ENCODE data around the gene WNT7A.
A peak's percentile ranks its signal among the peaks of the same experiment; 100 is the strongest.

Gene WNT7A

DNA sequence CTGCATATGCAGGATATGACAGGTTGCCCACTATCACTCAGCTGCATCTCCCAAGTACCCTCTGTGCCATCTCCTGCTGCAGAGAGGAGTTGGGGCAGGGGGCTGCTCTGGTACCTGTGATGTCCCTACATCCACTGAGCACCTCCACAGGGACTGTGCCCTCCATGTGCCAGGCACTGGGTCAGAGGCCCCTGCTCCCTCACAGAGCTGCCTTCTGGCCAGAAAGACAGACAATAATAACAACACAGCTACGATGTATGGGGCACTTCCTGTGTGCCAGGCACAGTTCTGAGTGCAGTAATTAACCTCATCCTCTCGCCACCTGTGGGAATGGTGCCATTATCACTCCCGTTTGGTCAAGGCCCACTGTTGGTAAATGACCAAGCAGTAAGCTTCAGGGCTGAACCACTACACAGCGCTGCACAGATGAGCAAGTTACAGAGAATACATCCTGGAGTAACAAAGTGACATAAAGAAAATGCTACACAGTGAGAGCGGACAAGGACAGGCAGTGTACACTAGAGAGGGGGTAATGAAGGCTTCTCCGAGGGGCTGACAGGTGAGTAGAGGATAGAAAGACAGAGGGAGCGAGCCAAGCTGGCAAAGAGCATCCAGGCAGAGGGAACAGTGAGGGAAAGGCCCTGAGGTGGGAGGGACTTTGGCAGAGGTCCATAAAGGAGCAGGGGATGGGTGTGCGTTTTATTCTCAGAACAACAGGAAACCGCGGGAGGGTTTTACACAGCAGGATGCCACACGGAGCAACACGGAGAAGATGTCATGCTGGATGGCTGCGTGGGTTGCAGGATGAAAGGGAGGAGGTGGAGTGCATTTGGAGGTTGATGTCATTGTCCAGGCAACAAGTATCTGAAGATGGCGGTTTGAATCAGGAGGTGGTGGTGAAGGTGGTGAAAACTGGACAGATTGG, 13.6 kb downstream of the WNT7A start:
- Histone ChIP-seq H3K9me2 (replicated peaks; ENCODE audit: low read depth, low read length) (no peaks in the 10 kb centered on the region), H3K4me1 (ENCODE audit: insufficient read depth, low read length, poor library complexity, severe bottlenecking) (peaks cover 13% of the 10 kb centered on the region), H4K20me1 (ENCODE audit: insufficient read depth, low read length, poor library complexity, severe bottlenecking) (no peaks in the 10 kb centered on the region), H3K9ac (ENCODE audit: low read depth, low read length, poor library complexity, severe bottlenecking) (no peak overlapping the region), H3K9me3 (ENCODE audit: insufficient read depth, low read depth, low read length) (no peaks in the 10 kb centered on the region), H3K4me3 (ENCODE audit: low read length, poor library complexity, severe bottlenecking) (peak overlapping the region; percentile 14), H2AFZ (ENCODE audit: low read length) (peak overlapping the region; percentile 10; the same call in 1 of the 2 replicates), H3K79me2 (ENCODE audit: insufficient read depth, low read length) (no peaks in the 10 kb centered on the region), H3K4me2 (ENCODE audit: low read depth, low read length, poor library complexity, severe bottlenecking) (peak overlapping the region; percentile 41), H3F3A (ENCODE audit: low read depth) (no peaks in the 10 kb centered on the region), H3K36me3 (ENCODE audit: insufficient read depth, low read length) (no peaks in the 10 kb centered on the region), H3K27me3 (ENCODE audit: insufficient read depth, low read length, poor library complexity, severe bottlenecking) (no peaks in the 10 kb centered on the region)
- no peak for TF ChIP-seq EZH2phosphoT487 (IDR thresholded peaks at IDR 0.05; ENCODE audit: borderline replicate concordance)
- TF ChIP-seq, protein P1, sequence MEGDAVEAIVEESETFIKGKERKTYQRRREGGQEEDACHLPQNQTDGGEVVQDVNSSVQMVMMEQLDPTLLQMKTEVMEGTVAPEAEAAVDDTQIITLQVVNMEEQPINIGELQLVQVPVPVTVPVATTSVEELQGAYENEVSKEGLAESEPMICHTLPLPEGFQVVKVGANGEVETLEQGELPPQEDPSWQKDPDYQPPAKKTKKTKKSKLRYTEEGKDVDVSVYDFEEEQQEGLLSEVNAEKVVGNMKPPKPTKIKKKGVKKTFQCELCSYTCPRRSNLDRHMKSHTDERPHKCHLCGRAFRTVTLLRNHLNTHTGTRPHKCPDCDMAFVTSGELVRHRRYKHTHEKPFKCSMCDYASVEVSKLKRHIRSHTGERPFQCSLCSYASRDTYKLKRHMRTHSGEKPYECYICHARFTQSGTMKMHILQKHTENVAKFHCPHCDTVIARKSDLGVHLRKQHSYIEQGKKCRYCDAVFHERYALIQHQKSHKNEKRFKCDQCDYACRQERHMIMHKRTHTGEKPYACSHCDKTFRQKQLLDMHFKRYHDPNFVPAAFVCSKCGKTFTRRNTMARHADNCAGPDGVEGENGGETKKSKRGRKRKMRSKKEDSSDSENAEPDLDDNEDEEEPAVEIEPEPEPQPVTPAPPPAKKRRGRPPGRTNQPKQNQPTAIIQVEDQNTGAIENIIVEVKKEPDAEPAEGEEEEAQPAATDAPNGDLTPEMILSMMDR (conservative IDR thresholded peaks at IDR 0.05; ENCODE audit: low read length): no peak

DNA sequence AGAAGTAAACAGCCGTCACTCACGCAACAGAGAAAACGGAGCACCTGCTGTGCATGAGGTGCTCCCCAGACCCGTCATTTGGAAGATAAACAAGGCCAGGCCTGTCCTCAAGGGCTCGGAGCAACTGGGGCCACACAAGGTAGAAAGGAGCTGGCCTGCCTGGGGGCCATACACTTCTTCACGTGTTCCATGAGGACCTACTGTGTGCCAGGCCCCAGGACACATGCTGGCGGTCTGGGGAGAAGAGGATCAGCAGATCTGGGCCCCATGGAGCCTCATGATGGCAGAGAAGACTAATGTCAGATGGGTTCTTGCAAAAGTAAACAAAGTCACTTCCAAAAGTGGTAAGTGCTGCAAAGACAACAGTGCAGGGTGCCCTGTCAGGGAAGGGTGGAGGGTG, 14.3 kb downstream of the WNT7A start:
- Histone ChIP-seq H2AFZ (ENCODE audit: low read length) (no peak overlapping the region), H3K4me3 (ENCODE audit: low read length, poor library complexity, severe bottlenecking) (no peak overlapping the region), H3K9me3 (ENCODE audit: insufficient read depth, low read depth, low read length) (no peaks in the 10 kb centered on the region), H3K27me3 (ENCODE audit: insufficient read depth, low read length, poor library complexity, severe bottlenecking) (no peaks in the 10 kb centered on the region), H3K9ac (ENCODE audit: low read depth, low read length, poor library complexity, severe bottlenecking) (no peak overlapping the region), H3K4me1 (ENCODE audit: insufficient read depth, low read length, poor library complexity, severe bottlenecking) (peaks cover 13% of the 10 kb centered on the region), H3K79me2 (ENCODE audit: insufficient read depth, low read length) (no peaks in the 10 kb centered on the region), H3K4me2 (ENCODE audit: low read depth, low read length, poor library complexity, severe bottlenecking) (peak overlapping the region; percentile 41), H3K36me3 (ENCODE audit: insufficient read depth, low read length) (no peaks in the 10 kb centered on the region), H4K20me1 (ENCODE audit: insufficient read depth, low read length, poor library complexity, severe bottlenecking) (no peaks in the 10 kb centered on the region), H3K9me2 (replicated peaks; ENCODE audit: low read depth, low read length) (no peaks in the 10 kb centered on the region), H3F3A (ENCODE audit: low read depth) (no peaks in the 10 kb centered on the region)
- TF ChIP-seq EZH2phosphoT487 (IDR thresholded peaks at IDR 0.05; ENCODE audit: borderline replicate concordance): no peak
- TF ChIP-seq, protein P1 (conservative IDR thresholded peaks at IDR 0.05; ENCODE audit: low read length): no peak

DNA sequence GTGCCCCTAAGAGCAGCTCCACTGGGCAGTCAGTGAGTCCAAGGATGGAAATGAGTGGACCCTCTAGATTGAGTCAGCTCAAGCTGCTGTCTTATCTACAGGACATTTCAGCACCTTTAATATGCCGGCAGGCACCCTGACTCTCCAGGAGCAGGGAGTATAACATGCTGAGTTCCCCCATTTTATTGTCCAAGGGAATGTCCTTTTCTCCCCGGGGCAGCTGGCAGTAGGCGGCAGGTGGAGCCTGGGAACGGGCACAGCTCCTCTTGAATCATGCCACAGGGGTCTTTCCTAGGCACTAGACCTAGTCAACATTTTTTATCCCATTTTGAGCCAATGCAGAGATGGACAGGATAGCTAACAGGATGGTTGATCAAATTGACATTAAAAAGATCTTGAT, 14.8 kb downstream of the WNT7A start:
- Histone ChIP-seq H3K27me3 (ENCODE audit: insufficient read depth, low read length, poor library complexity, severe bottlenecking) (no peaks in the 10 kb centered on the region), H3K9me3 (ENCODE audit: insufficient read depth, low read depth, low read length) (no peaks in the 10 kb centered on the region), H3K4me2 (ENCODE audit: low read depth, low read length, poor library complexity, severe bottlenecking) (no peak overlapping the region), H3K9me2 (replicated peaks; ENCODE audit: low read depth, low read length) (no peaks in the 10 kb centered on the region), H3K4me1 (ENCODE audit: insufficient read depth, low read length, poor library complexity, severe bottlenecking) (peaks cover 13% of the 10 kb centered on the region), H3K4me3 (ENCODE audit: low read length, poor library complexity, severe bottlenecking) (no peak overlapping the region), H4K20me1 (ENCODE audit: insufficient read depth, low read length, poor library complexity, severe bottlenecking) (no peaks in the 10 kb centered on the region), H3F3A (ENCODE audit: low read depth) (no peaks in the 10 kb centered on the region), H3K36me3 (ENCODE audit: insufficient read depth, low read length) (no peaks in the 10 kb centered on the region), H3K79me2 (ENCODE audit: insufficient read depth, low read length) (no peaks in the 10 kb centered on the region), H2AFZ (ENCODE audit: low read length) (no peak overlapping the region), H3K9ac (ENCODE audit: low read depth, low read length, poor library complexity, severe bottlenecking) (no peak overlapping the region)
- TF ChIP-seq EZH2phosphoT487 (IDR thresholded peaks at IDR 0.05; ENCODE audit: borderline replicate concordance): no peak
- TF ChIP-seq, protein P1 (conservative IDR thresholded peaks at IDR 0.05; ENCODE audit: low read length): no peak
